K562 (cell line): ENCODE data around the gene CDC37. TPM values are rescaled to one million over a fixed set of nuclear protein-coding genes. Genes with fewer than 3 reads are reported as not detected.

Experiments
- ARID1B ChIP-seq: fragments of 450-650 bp; IDR thresholded peaks from 2 replicates; pipeline ENCODE4 v1.6.1; 2016; ENCODE audit warnings: antibody characterized with exemption, mild to moderate bottlenecking, inconsistent platforms
- CBX3 ChIP-seq, 2 experiments: IDR thresholded peaks; 1 replicate in 1 of 2; 2 replicates in 1 of 2; pipeline ENCODE4 v1.6.1; 2012; ENCODE audit warnings: inconsistent platforms in 2 of 2, low read length in 2 of 2, borderline replicate concordance in 1 of 2, control low read depth in 1 of 2
- CTCF ChIP-seq, 3 experiments: IDR thresholded peaks in 2 of 3; conservative IDR thresholded peaks in 1 of 3; 2 replicates each; pipeline ENCODE4 v1.5.1; 2011 to 2012; ENCODE audit warnings: low read length in 3 of 3, mild to moderate bottlenecking in 3 of 3, control low read depth in 2 of 3, improper control_type of control experiment in 1 of 3, inconsistent platforms in 1 of 3, low read depth in 1 of 3, mixed read lengths in 1 of 3, moderate library complexity in 1 of 3; ENCODE audit not compliant: insufficient read depth in 2 of 3
- CXXC5 ChIP-seq: fragments of 250-450 bp; sonication (Bioruptor Pico); IDR thresholded peaks from 2 replicates; pipeline ENCODE4 v1.8.0; 2022; ENCODE audit warnings: inconsistent platforms, mild to moderate bottlenecking, moderate library complexity
- ETV1 ChIP-seq: fragments of 450-650 bp; conservative IDR thresholded peaks from 2 replicates; pipeline ENCODE4 v1.6.1; 2016; ENCODE audit warnings: missing genetic modification characterization, control low read depth, low read depth, missing compliant biosample characterization
- FOXP1 ChIP-seq: sonication (generic); formaldehyde crosslinking; IDR thresholded peaks from 2 replicates; pipeline ENCODE4 v1.8.0; 2022; ENCODE audit warnings: mild to moderate bottlenecking, missing genetic modification reagents
- PRPF4 ChIP-seq: fragments of 200-400 bp; formaldehyde crosslinking; IDR thresholded peaks from one replicate; pipeline ENCODE4 v1.6.1; 2017; ENCODE audit warnings: low read length, low read depth, mild to moderate bottlenecking; ENCODE audit not compliant: insufficient read depth, poor library complexity, severe bottlenecking
- REST ChIP-seq, 2 experiments: fragments of 450-650 bp; formaldehyde crosslinking in 1 of 2; IDR thresholded peaks; 2 replicates each; pipeline versions ENCODE4 v1.4.0 to v1.6.1; 2014 to 2020; ENCODE audit warnings: mild to moderate bottlenecking in 2 of 2, borderline replicate concordance in 1 of 2, low read depth in 1 of 2
- TEAD4 ChIP-seq, 2 experiments: sonication (generic) in 1 of 2; formaldehyde crosslinking in 1 of 2; IDR thresholded peaks; 2 replicates each; pipeline versions ENCODE4 v1.6.1 to v1.8.0; 2012 to 2022; ENCODE audit warnings: borderline replicate concordance in 1 of 2, inconsistent platforms in 1 of 2, low read length in 1 of 2, mild to moderate bottlenecking in 1 of 2, missing genetic modification reagents in 1 of 2
- ZNF280A ChIP-seq: fragments of 450-650 bp; IDR thresholded peaks from 2 replicates; pipeline ENCODE4 v1.6.1; 2018; ENCODE audit warnings: mild to moderate bottlenecking, low read depth; ENCODE audit not compliant: partially characterized antibody
- polyA plus RNA-seq, 8 experiments: library from polyadenylated mRNA; depleted of rRNA in 4 of 8; stranded (reverse) in 5 of 8; unstranded in 3 of 8; fragments of >200 nt; fragmentation: Nextera tagmentation in 2 of 8; fragmentation: Illumina TruSeq in 1 of 8; extraction: Ambion mirVana in 2 of 8; extraction: Trizol in 1 of 8; gene quantifications; 2 replicates each; pipeline versions ENCODE4 v1.2.1 to v1.2.3, GENCODE V29; 2011 to 2014; ENCODE audit warnings: inconsistent platforms in 1 of 8, missing spikeins in 1 of 8
- total RNA-seq, 7 experiments: library from RNA; depleted of rRNA in 6 of 7; stranded (reverse); fragments of >200 nt in 6 of 7; fragmentation: Illumina TruSeq in 2 of 7; extraction: Trizol in 2 of 7; gene quantifications; 2 replicates each; pipeline versions ENCODE4 v1.2.1 to v1.2.3, GENCODE V29; 2011 to 2021; ENCODE audit warnings: low replicate concordance in 1 of 7
- TF ChIP-seq, protein P1 (sequence below): IDR thresholded peaks from 2 replicates; pipeline ENCODE4 v1.6.1; 2011; ENCODE audit warnings: borderline replicate concordance, low read depth, mild to moderate bottlenecking, moderate library complexity, low read length; ENCODE audit not compliant: insufficient read depth, poor library complexity, severe bottlenecking

CDC37 gene
- total and polyA plus RNA-seq, 9 of the 15 experiments (the other 6 are each of a cell fraction or from before 2014, with no cell fraction given) = 6.6 to 538 (median 227) TPM

- TF ChIP-seq REST (IDR thresholded peaks at IDR 0.05; ENCODE audit: borderline replicate concordance) = peak; percentile 67
- TF ChIP-seq REST (CRISPR knock-in tag; IDR thresholded peaks at IDR 0.05; ENCODE audit: low read depth) = no peak
- no peak for TF ChIP-seq ETV1
- peak; percentile 86 to 96 (median 87) for TF ChIP-seq CTCF (IDR thresholded peaks at IDR 0.05 in 2 of 3, conservative IDR thresholded peaks at IDR 0.05 in 1 of 3; ENCODE audit: insufficient read depth in 2 of 3, low read depth in 1 of 3, low read length in 3 of 3)
- peak; percentile 55; the same call in 1 of the 2 replicates for TF ChIP-seq TEAD4 (IDR thresholded peaks at IDR 0.05; ENCODE audit: low read length)
- TF ChIP-seq TEAD4 (CRISPR knock-in tag; IDR thresholded peaks at IDR 0.05; ENCODE audit: borderline replicate concordance) = no peak
- TF ChIP-seq CXXC5 (CRISPR knock-in tag) = 0 out of 2 replicates have a peak, but pooled peaks have one; percentile 13
- no peak for TF ChIP-seq ZNF280A
- no peak for TF ChIP-seq FOXP1 (CRISPR knock-in tag)
- TF ChIP-seq, protein P1, sequence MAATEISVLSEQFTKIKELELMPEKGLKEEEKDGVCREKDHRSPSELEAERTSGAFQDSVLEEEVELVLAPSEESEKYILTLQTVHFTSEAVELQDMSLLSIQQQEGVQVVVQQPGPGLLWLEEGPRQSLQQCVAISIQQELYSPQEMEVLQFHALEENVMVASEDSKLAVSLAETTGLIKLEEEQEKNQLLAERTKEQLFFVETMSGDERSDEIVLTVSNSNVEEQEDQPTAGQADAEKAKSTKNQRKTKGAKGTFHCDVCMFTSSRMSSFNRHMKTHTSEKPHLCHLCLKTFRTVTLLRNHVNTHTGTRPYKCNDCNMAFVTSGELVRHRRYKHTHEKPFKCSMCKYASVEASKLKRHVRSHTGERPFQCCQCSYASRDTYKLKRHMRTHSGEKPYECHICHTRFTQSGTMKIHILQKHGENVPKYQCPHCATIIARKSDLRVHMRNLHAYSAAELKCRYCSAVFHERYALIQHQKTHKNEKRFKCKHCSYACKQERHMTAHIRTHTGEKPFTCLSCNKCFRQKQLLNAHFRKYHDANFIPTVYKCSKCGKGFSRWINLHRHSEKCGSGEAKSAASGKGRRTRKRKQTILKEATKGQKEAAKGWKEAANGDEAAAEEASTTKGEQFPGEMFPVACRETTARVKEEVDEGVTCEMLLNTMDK = peak; percentile 27
- no peak for TF ChIP-seq CBX3 (IDR thresholded peaks at IDR 0.05; ENCODE audit: borderline replicate concordance in 1 of 2, low read length in 2 of 2)
- TF ChIP-seq ARID1B = no peak
- TF ChIP-seq PRPF4 = no peak
Measured at GRCh38 chr19:10390652-10391286, 12.6 kb downstream of the CDC37 start (continued).
